GM19328 (cell line): Measurements from ENCODE around the gene C10orf143.

Source experiments
- ATAC-seq: cut with Tn5 transposase; IDR thresholded peaks from one replicate; pipeline ENCODE4 v1.9.1; 2021; ENCODE audit warnings: mild to moderate bottlenecking, moderate library complexity; ENCODE audit not compliant: unreplicated experiment

C10orf143 gene

DNA sequence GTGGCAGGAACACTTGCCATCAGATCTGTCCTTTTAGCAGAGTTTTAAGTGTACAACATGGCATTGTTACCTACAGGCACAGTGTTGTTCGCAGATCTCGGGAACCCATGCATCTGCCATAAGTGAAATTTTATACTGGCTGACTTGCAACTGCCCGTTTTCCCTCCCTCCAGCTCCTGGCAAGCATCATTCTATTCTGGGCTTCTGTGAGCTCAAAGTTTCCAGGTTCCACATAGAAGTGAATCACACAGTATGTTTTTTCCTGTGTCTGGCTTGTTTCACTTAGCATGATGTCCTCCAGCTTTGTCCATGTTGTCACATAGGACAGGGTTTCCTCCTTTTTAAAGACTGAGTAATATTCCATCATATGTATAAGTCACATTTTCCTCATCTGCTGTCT, 56.6 kb downstream of the C10orf143 start:
- ATAC-seq, result no peak

DNA sequence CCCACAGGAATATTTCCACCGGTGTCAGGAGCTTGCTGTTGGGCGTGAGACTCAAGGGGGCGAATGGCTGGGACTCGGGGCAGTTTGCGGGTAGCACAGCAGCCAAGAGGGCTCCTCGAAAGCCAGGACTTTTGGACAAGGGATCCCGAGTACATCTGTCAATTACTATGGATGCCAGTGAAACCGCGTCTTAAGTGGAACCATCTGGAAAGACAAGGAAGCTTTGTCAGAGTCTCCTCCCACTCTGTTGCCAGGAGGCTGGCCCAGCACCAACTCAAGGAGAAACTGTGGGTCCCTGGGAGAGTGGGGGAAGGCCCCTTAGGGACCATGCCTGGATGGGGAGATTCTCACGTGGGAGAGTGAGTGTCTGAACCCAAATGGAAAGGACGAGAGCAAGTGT, 57.1 kb downstream of the C10orf143 start:
- no peak for ATAC-seq

DNA sequence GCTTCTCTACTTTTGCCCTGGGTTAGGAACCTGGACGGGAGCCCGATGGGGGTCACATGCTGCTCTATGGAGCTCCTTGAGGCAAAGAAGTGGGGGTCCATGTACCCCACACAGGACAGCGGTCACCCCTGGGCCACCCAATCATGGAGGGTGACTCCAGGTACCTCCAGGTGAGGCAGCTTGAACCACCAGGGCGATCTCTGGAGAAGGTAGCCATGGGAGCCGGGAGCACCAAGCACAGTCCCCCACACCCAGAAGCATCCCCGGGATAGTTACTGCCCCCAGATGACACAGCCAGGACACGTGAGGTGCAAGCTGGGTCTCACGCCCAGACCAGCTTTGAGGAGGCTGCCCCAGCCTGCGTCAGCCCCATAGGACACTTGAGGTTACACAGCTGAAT, 58.4 kb downstream of the C10orf143 start:
- ATAC-seq, result no peak

DNA sequence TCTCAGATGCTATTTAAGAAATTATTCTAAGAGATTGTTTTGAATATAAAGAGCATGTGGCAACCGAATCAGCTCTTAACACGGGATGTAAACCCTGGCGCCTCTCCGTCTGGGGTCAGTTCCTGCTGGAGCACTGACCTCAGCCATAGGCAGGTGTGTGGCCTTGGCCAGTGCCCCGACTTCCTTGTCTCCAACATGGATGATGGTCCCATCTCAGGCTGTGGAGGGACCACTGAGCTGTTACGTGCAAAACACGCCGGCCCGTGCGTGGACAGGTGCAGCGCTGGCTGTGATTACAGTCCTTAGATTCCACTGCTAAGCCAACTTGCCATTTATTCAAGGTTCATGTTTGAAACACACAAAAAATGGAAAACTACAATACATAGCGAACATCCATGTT, 59.9 kb downstream of the C10orf143 start:
- ATAC-seq, result no peak

GRCh38 chr10:130049987-130050386, 60.6 kb downstream of the C10orf143 start:
- no peak for ATAC-seq

- no peak for ATAC-seq
Observed at GRCh38 chr10:130049244-130049643, 61.4 kb downstream of the C10orf143 start.

DNA sequence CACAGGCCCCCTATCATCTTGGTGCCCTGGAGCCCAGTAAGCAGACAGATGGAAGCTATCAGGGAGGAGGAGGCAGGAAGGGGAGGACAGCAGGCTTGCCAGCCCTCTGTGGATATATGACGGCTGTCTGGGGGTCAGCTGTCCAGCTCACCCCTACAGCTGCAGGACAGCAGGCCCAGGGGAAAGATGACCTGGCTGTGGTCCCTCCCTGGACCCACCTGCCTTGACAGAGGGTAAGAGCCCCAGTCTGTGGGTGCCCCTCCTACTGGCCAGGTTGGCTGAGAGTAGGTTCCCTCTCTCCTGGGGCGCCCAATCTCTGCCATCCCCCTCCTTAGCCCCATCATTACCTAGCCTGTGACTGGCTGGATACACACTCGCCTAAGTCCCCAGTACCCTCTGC, 62.5 kb downstream of the C10orf143 start:
- no peak for ATAC-seq

DNA sequence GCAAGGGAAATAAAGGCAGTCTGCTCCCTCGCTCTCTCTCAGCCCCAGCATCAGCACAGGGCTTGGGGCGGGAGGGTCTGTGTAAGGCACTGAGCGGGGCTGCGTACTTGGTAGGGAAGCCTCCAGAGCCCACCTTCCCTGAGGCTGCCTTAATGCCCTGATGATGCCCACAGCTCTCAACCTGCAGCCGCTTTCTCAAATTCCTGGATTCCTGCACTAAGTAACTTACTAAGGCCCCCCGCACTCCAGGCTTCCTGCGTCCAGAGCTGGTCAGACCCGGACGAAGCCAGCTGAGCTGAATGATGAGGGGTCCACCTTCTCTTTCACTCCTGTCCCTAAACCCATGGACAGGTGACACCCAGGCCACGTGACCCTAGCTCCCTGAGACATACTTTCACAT, 63.3 kb downstream of the C10orf143 start:
- no peak for ATAC-seq

- ATAC-seq, result no peak
Observed at GRCh38 chr10:130046591-130046990, 64.0 kb downstream of the C10orf143 start.

GRCh38 chr10:130045801-130046321, 64.8 kb downstream of the C10orf143 start:
- no peak for ATAC-seq

DNA sequence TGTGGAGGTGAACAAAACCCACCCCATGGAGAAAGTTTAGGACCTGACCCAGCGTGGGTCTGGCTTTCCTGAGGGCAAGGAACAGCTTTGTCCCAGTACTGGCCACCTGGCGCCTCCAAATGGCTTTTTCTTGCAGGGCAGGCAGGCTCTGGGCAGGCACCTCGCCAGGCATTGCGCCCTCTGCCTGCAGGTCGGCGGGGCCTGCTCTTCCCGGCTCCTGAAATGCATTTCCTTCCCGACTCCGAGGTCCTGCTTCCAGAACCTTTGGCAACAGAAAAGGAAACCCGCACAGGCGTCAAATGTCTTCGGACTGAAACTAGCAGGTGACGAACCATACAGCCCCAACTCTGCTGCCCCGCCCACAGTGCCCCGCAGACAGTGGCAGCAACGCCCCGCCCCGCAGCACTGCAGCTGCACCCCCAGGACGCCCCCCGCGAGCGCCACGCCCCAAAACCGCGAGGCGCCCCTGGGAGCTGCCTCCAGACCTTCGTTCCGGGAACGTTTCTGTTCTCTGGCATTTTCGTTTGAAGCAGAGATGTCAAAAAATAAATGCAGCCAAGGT, 65.5 kb downstream of the C10orf143 start:
- ATAC-seq, result no peak

DNA sequence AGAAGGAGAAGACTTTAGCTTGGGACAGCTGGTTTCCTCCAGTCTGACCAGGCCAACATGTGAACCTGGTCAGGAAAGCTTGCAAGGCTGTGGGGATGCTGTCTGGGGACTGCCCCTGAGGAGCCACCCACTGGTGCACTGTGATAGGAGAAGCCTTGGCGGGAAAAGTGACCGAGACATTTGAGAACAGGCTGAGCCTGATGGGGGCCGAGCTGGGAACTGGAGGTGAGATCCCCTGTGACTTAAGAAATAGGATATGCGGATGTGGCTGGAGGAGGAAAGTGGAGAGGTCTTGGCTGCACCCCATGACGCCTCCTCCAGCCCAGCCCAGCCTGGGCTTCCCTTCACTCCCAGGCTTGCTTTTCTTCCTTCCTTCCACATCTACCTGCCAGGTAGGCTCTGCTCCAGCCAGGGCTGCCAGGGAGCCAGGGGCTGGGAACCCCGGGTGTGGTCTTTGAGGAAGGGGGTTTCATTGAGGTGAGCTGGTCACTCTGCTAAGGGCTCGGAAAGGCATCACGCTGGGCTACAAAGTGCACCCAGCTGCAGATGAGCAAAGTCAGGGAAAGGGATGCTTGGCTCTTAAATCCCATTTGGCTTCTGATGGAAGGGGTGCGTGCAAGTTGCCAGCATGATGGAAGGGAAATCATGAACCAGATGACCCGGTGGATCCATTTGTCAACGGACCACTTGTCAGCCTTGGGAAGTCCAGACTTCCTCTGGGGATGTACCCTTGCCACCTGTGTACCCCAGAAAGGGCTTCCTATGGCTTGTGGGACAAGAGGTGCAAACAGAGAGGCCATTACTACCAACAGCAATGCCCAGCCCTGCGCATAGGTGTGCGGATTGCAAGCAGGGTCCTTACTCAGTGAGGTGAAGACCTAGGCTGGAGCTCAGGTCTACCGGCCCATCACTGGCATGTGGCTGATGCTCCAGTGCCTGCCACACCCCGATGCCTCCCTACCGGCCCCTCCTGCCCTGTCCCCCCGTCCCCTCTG, 66.3 kb downstream of the C10orf143 start:
- no peak for ATAC-seq

- no peak for ATAC-seq
Observed at GRCh38 chr10:130043491-130043890, 67.1 kb downstream of the C10orf143 start.

DNA sequence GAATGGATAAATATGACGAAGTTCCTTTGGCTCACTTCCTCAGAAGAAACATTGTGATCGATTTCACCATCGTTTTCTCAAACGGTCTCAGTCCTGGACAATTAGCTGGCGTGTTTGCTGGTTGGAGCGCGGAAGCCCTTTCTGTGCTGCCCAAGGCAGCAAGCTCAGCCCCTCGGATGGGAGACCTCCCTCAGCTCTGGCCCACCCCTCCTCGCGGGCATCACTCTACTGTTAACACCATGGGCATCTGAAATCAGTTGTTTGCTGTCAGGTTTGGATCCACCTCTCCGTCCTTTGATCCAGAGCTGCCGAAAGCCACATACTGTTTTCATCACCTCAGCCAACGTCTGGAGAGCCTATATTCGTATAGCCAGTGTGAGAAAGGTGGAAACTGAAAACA, 68.2 kb downstream of the C10orf143 start:
- ATAC-seq, result no peak

- ATAC-seq, result no peak
Observed at GRCh38 chr10:130041451-130042371, 68.9 kb downstream of the C10orf143 start.

GRCh38 chr10:130040817-130041330, 69.8 kb downstream of the C10orf143 start:
- ATAC-seq, result no peak

- ATAC-seq, result no peak
Observed at GRCh38 chr10:130040351-130040750, 70.3 kb downstream of the C10orf143 start.

GRCh38 chr10:130039141-130039540, 71.5 kb downstream of the C10orf143 start:
- no peak for ATAC-seq

GRCh38 chr10:130038611-130039109, 72.0 kb downstream of the C10orf143 start:
- no peak for ATAC-seq

- ATAC-seq, result no peak
Observed at GRCh38 chr10:130038019-130038555, 72.5 kb downstream of the C10orf143 start.
